HS-5 (cell line): ENCODE results near the gene DYSF.

ENCODE experiments used
- DNase-seq: peaks from one replicate; pipeline ENCODE4 v3.0.0-alpha.2; 2012; ENCODE audit warnings: low read depth

DYSF gene

GRCh38 chr2:71571945-71572344, 118.6 kb downstream of the DYSF start:
- no peak for DNase-seq

- no peak for DNase-seq
Measured at GRCh38 chr2:71575966-71576365, 122.6 kb downstream of the DYSF start.

- DNase-seq: no peak
Measured at GRCh38 chr2:71576541-71576940, 123.2 kb downstream of the DYSF start.

GRCh38 chr2:71577209-71577608, 123.8 kb downstream of the DYSF start:
- no peak for DNase-seq

- DNase-seq: no peak
Measured at GRCh38 chr2:71578767-71579342, 125.5 kb downstream of the DYSF start.

GRCh38 chr2:71581026-71581425, 127.7 kb downstream of the DYSF start:
- DNase-seq: no peak

GRCh38 chr2:71583876-71584275, 130.5 kb downstream of the DYSF start:
- no peak for DNase-seq

GRCh38 chr2:71586471-71586870, 133.1 kb downstream of the DYSF start:
- DNase-seq: no peak

GRCh38 chr2:71587509-71588073, 134.2 kb downstream of the DYSF start:
- no peak for DNase-seq

GRCh38 chr2:71588497-71589170, 135.3 kb downstream of the DYSF start:
- no peak for DNase-seq

- no peak for DNase-seq
Measured at GRCh38 chr2:71589763-71590162, 136.4 kb downstream of the DYSF start.

GRCh38 chr2:71591044-71591443, 137.7 kb downstream of the DYSF start:
- DNase-seq: no peak

GRCh38 chr2:71592181-71592711, 138.9 kb downstream of the DYSF start:
- no peak for DNase-seq

GRCh38 chr2:71595569-71595968, 142.2 kb downstream of the DYSF start:
- no peak for DNase-seq

GRCh38 chr2:71596011-71596410, 142.7 kb downstream of the DYSF start:
- DNase-seq: no peak

- no peak for DNase-seq
Measured at GRCh38 chr2:71597756-71598155, 144.4 kb downstream of the DYSF start.

- no peak for DNase-seq
Measured at GRCh38 chr2:71598526-71598925, 145.2 kb downstream of the DYSF start.

- no peak for DNase-seq
Measured at GRCh38 chr2:71599038-71599437, 145.7 kb downstream of the DYSF start.

- no peak for DNase-seq
Measured at GRCh38 chr2:71599646-71600236, 146.4 kb downstream of the DYSF start.

GRCh38 chr2:71600555-71600954, 147.2 kb downstream of the DYSF start:
- DNase-seq: no peak

- no peak for DNase-seq
Measured at GRCh38 chr2:71601136-71602114, 148.1 kb downstream of the DYSF start.

GRCh38 chr2:71602115-71602495, 148.7 kb downstream of the DYSF start:
- DNase-seq: no peak
